Suprapubic skin (tissue), 4 donors: ENCODE data around the gene GTF2H4.

ENCODE experiments used
- CTCF ChIP-seq, 2 donors: fragments of 200-600 bp in 1 of 2; fragments of 450-650 bp in 1 of 2; sonication (generic) in 1 of 2; IDR thresholded peaks; one replicate each; pipeline ENCODE4 v1.5.1; 2016 to 2019; ENCODE audit warnings: antibody characterized with exemption in 2 of 2, mild to moderate bottlenecking in 1 of 2, moderate library complexity in 1 of 2
- EP300 ChIP-seq: sonication (generic); formaldehyde crosslinking; IDR thresholded peaks from one replicate; pipeline ENCODE4 v1.6.1; 2017; ENCODE audit warnings: antibody characterized with exemption
- POLR2A ChIP-seq, 2 donors: fragments of 450-650 bp; IDR thresholded peaks; one replicate each; pipeline ENCODE4 v1.6.1; 2017; ENCODE audit warnings: antibody characterized with exemption in 2 of 2, mild to moderate bottlenecking in 2 of 2, moderate library complexity in 2 of 2
- POLR2AphosphoS5 ChIP-seq, 3 donors: sonication (generic); formaldehyde crosslinking; IDR thresholded peaks; one replicate each; pipeline ENCODE4 v1.6.1; 2017; ENCODE audit warnings: antibody characterized with exemption in 3 of 3

- no peak for TF ChIP-seq POLR2A (IDR thresholded peaks at IDR 0.05)
- TF ChIP-seq CTCF (IDR thresholded peaks at IDR 0.05): no peak
- no peak for TF ChIP-seq POLR2AphosphoS5 (IDR thresholded peaks at IDR 0.05)
- no peak for TF ChIP-seq EP300
Observed at GRCh38 chr6:30928677-30929076, 20.7 kb downstream of the GTF2H4 start.
